GM12892 (cell line): ENCODE data around the gene ACAP1.

ENCODE experiments used
- POLR2A ChIP-seq: IDR thresholded peaks from 2 replicates; pipeline ENCODE4 v1.6.1; 2011; ENCODE audit warnings: low read depth, low read length, control low read depth
- POLR2AphosphoS5 ChIP-seq: IDR thresholded peaks from 2 replicates; pipeline ENCODE4 v1.6.1; 2011; ENCODE audit warnings: low read depth, low read length, control low read depth
- TAF1 ChIP-seq: IDR thresholded peaks from 2 replicates; pipeline ENCODE4 v1.6.1; 2011; ENCODE audit warnings: low read depth, mild to moderate bottlenecking, control low read depth, low read length, borderline replicate concordance

- no peak for TF ChIP-seq POLR2AphosphoS5
- TF ChIP-seq POLR2A, result no peak
- no peak for TF ChIP-seq TAF1
Observed at GRCh38 chr17:7292194-7292593, 44.1 kb upstream of the ACAP1 start.
